HCT116 (cell line): Measurements from ENCODE around the gene PRKCD. TPM values are rescaled to one million over a fixed set of nuclear protein-coding genes. Genes with fewer than 3 reads are reported as not detected.

ENCODE experiments used
- ATAC-seq: fragments of 200-7000 bp; cut with Tn5 transposase; 2 replicates; pipeline ENCODE4 v1.9.1; 2020; ENCODE audit warnings: mild to moderate bottlenecking, moderate library complexity
- BruUV-seq: library from RNA; stranded (reverse); fragments of 400-500 nt; replicated peaks from 2 replicates; lab custom pipeline; 2021; lab: Mats Ljungman, UMichigan
- CTCF ChIA-PET: fragments of 300-600 bp; sonication (Branson Sonifier 250); formaldehyde crosslinking; loops from one replicate; lab custom pipeline; 2021; ENCODE audit warnings: antibody characterized with exemption; lab: Charles Lee
- POLR2A ChIA-PET: fragments of 300-600, 350-600 bp; sonication (Branson Sonifier 250); formaldehyde crosslinking; loops from one replicate; lab custom pipeline; 2021; ENCODE audit warnings: antibody characterized with exemption; lab: Charles Lee
- RAD21 ChIA-PET, 2 experiments: fragments of 300-600 bp; sonication (Branson Sonifier 250); formaldehyde crosslinking; loops; one replicate each; lab custom pipeline; 2023; ENCODE audit warnings: low total read pairs in 2 of 2; ENCODE audit not compliant: uncharacterized antibody in 2 of 2, unreplicated experiment in 2 of 2, low non-redundant PET in 1 of 2; lab: Charles Lee
- DNase-seq: peaks from one replicate; pipeline ENCODE4 v3.0.0-alpha.2; 2010; ENCODE audit warnings: low read depth, low spot score
- H2AFZ ChIP-seq: fragments of 200-600 bp; shearing (Covaris generic), sonication (generic); 2 replicates; pipeline ENCODE4 v1.6.1; 2017; ENCODE audit warnings: low read depth, mixed run types, mixed read lengths, antibody characterized with exemption, low read length; ENCODE audit not compliant: poor library complexity, severe bottlenecking
- H3K27ac ChIP-seq: 2 replicates; pipeline ENCODE4 v1.5.1; 2012; ENCODE audit warnings: low read depth, low read length
- H3K27me3 ChIP-seq: fragments of 200-600 bp; sonication (generic); 2 replicates; pipeline ENCODE4 v1.6.1; 2016; ENCODE audit warnings: mixed run types, low read length, mixed read lengths; ENCODE audit not compliant: insufficient read depth
- H3K36me3 ChIP-seq, 2 experiments: fragments of 200-500 bp in 1 of 2; fragments of 200-600 bp in 1 of 2; sonication (Bioruptor generic) in 1 of 2; sonication (generic) in 1 of 2; 2 replicates each; pipeline versions ENCODE4 v1.5.1 to v1.6.1; 2014 to 2016; ENCODE audit warnings: low read length in 2 of 2, inconsistent platforms in 1 of 2, mixed read lengths in 1 of 2, mixed run types in 1 of 2; ENCODE audit not compliant: insufficient read depth in 2 of 2, control insufficient read depth in 1 of 2
- H3K4me1 ChIP-seq, 2 experiments: fragments of 200-600 bp in 1 of 2; sonication (generic) in 1 of 2; 2 replicates each; pipeline versions ENCODE4 v1.5.1 to v1.6.1; 2012 to 2017; ENCODE audit warnings: low read length in 2 of 2, inconsistent platforms in 1 of 2, mild to moderate bottlenecking in 1 of 2, mixed read lengths in 1 of 2, mixed run types in 1 of 2, moderate library complexity in 1 of 2; ENCODE audit not compliant: insufficient read depth in 2 of 2, control insufficient read depth in 1 of 2
- H3K4me2 ChIP-seq: fragments of 200-600 bp; sonication (generic); 2 replicates; pipeline ENCODE4 v1.6.1; 2017; ENCODE audit warnings: mixed run types, low read length, mixed read lengths
- H3K4me3 ChIP-seq, 2 experiments: fragments of 200-600 bp in 1 of 2; sonication (generic) in 1 of 2; replicated peaks in 1 of 2; 2 replicates each; pipeline ENCODE4 v1.5.1; 2011 to 2016; ENCODE audit warnings: low read length in 2 of 2, control low read depth in 1 of 2, low read depth in 1 of 2, mild to moderate bottlenecking in 1 of 2, mixed read lengths in 1 of 2, mixed run types in 1 of 2
- H3K79me2 ChIP-seq: fragments of 200-600 bp; sonication (generic); 2 replicates; pipeline ENCODE4 v1.6.1; 2017; ENCODE audit warnings: mild to moderate bottlenecking, mixed run types, low read length, moderate library complexity, mixed read lengths; ENCODE audit not compliant: insufficient read depth
- H3K9ac ChIP-seq: fragments of 200-600 bp; sonication (generic); 2 replicates; pipeline ENCODE4 v1.6.1; 2016; ENCODE audit warnings: low read length, mixed read lengths
- H3K9me2 ChIP-seq: fragments of 200-600 bp; sonication (generic), shearing (Covaris generic); 2 replicates; pipeline ENCODE4 v1.6.1; 2017; ENCODE audit warnings: mixed run types, mild to moderate bottlenecking, moderate library complexity; ENCODE audit not compliant: insufficient read depth
- H3K9me3 ChIP-seq, 2 experiments: fragments of 200-500 bp in 1 of 2; fragments of 200-600 bp in 1 of 2; sonication (Bioruptor generic) in 1 of 2; sonication (generic) in 1 of 2; 2 replicates each; pipeline ENCODE4 v1.6.1; 2014 to 2017; ENCODE audit warnings: low read length in 2 of 2, mixed read lengths in 2 of 2, inconsistent platforms in 1 of 2, low read depth in 1 of 2, mild to moderate bottlenecking in 1 of 2, mixed run types in 1 of 2, moderate library complexity in 1 of 2; ENCODE audit not compliant: control insufficient read depth in 1 of 2, insufficient read depth in 1 of 2
- H4K20me1 ChIP-seq: fragments of 200-600 bp; sonication (generic), shearing (Covaris generic); 2 replicates; pipeline ENCODE4 v1.6.1; 2017; ENCODE audit warnings: mixed run types, mild to moderate bottlenecking, moderate library complexity; ENCODE audit not compliant: insufficient read depth
- ATF3 ChIP-seq: IDR thresholded peaks from 2 replicates; pipeline ENCODE4 v1.6.1; 2012
- CEBPB ChIP-seq: IDR thresholded peaks from 2 replicates; pipeline ENCODE4 v1.6.1; 2012; ENCODE audit warnings: low read depth
- CTCF ChIP-seq, 3 experiments: fragments of 200-600 bp in 1 of 3; sonication (generic) in 1 of 3; IDR thresholded peaks in 2 of 3; conservative IDR thresholded peaks in 1 of 3; 2 replicates each; pipeline ENCODE4 v1.5.1; 2012 to 2017; ENCODE audit warnings: low read depth in 2 of 3, low read length in 2 of 3, antibody characterized with exemption in 1 of 3, borderline replicate concordance in 1 of 3, control low read depth in 1 of 3, mild to moderate bottlenecking in 1 of 3, mixed read lengths in 1 of 3, mixed run types in 1 of 3, moderate library complexity in 1 of 3; ENCODE audit not compliant: insufficient read depth in 1 of 3
- ELF1 ChIP-seq: IDR thresholded peaks from 2 replicates; pipeline ENCODE4 v1.6.1; 2012; ENCODE audit warnings: low read depth, borderline replicate concordance
- EZH2 ChIP-seq: fragments of 200-600 bp; sonication (generic); IDR thresholded peaks from 2 replicates; pipeline ENCODE4 v1.6.1; 2017; ENCODE audit warnings: antibody characterized with exemption, mixed run types
- EZH2phosphoT487 ChIP-seq: fragments of 200-600 bp; IDR thresholded peaks from 2 replicates; pipeline ENCODE4 v1.6.1; 2018; ENCODE audit warnings: antibody characterized with exemption, borderline replicate concordance
- FOSL1 ChIP-seq: IDR thresholded peaks from 2 replicates; pipeline ENCODE4 v1.6.1; 2012; ENCODE audit warnings: low read depth
- JUND ChIP-seq: IDR thresholded peaks from 2 replicates; pipeline ENCODE4 v1.6.1; 2012
- POLR2A ChIP-seq: IDR thresholded peaks from 2 replicates; pipeline ENCODE4 v1.7.0; 2011; ENCODE audit warnings: borderline replicate concordance; ENCODE audit not compliant: insufficient read depth, insufficient read length; ENCODE audit errors: extremely low read depth
- POLR2AphosphoS5 ChIP-seq: IDR thresholded peaks from 2 replicates; pipeline ENCODE4 v1.6.1; 2011; ENCODE audit warnings: mild to moderate bottlenecking, low read depth, low read length, moderate library complexity
- RAD21 ChIP-seq: IDR thresholded peaks from 2 replicates; pipeline ENCODE4 v1.6.1; 2012; ENCODE audit warnings: low read depth, mild to moderate bottlenecking
- REST ChIP-seq: IDR thresholded peaks from 2 replicates; pipeline ENCODE4 v1.6.1; 2012; ENCODE audit warnings: low read depth
- SIN3A ChIP-seq: IDR thresholded peaks from 2 replicates; pipeline ENCODE4 v1.6.1; 2012; ENCODE audit warnings: low read depth
- SP1 ChIP-seq: IDR thresholded peaks from 2 replicates; pipeline ENCODE4 v1.6.1; 2012; ENCODE audit warnings: low read depth
- SRF ChIP-seq: IDR thresholded peaks from 2 replicates; pipeline ENCODE4 v1.6.1; 2012; ENCODE audit warnings: low read depth
- ZBTB33 ChIP-seq: IDR thresholded peaks from 2 replicates; pipeline ENCODE4 v1.6.1; 2011; ENCODE audit warnings: mild to moderate bottlenecking, low read length, moderate library complexity; ENCODE audit not compliant: insufficient replicate concordance; ENCODE audit errors: extremely low read depth
- ZFX ChIP-seq: fragments of 450-650 bp; IDR thresholded peaks from 2 replicates; pipeline ENCODE4 v1.6.1; 2017
- ZNF274 ChIP-seq: fragments of 200-500 bp; sonication (Bioruptor generic); IDR thresholded peaks from 2 replicates; pipeline ENCODE4 v1.6.1; 2014; ENCODE audit warnings: mild to moderate bottlenecking, low read depth, low read length, inconsistent platforms
- intact Hi-C: fragments of 100-400 bp; cut with micrococcal nuclease; formaldehyde crosslinking; loops from 2 replicates; pipeline ENCODE4 v1.10.0; 2022
- total RNA-seq: library from RNA; stranded (reverse); gene quantifications from one replicate; pipeline ENCODE4 v1.2.1, GENCODE V29; 2021; ENCODE audit not compliant: unreplicated experiment

PRKCD gene
- total RNA-seq, 1 experiment from 2014 or later, result 34.4 TPM

- H3K4me2 ChIP-seq, result no peak overlapping the region
- peaks cover 57% of the 10 kb centered on the region for H3K79me2 ChIP-seq
These were observed 6.6 kb downstream of the PRKCD start for GRCh38 chr3:53167418-53168174.

More at GRCh38 chr3:53167418-53168174, 6.6 kb downstream of the PRKCD start:
- intact Hi-C loops, result no loop called here
- BruUV-seq, result no TSS peak
- H3K9me3 ChIP-seq, result no peaks in the 10 kb centered on the region
- no peak overlapping the region for H3K4me3 ChIP-seq
- ChIA-PET RAD21 (no interaction called here), CTCF (no interaction called here), POLR2A (no interaction called here)
- H2AFZ ChIP-seq, result no peak overlapping the region
- DNase-seq, result no peak
- H3K27ac ChIP-seq, result no peak overlapping the region
- H3K27me3 ChIP-seq, result no peaks in the 10 kb centered on the region
- no peaks in the 10 kb centered on the region for H3K36me3 ChIP-seq
- H4K20me1 ChIP-seq, result no peaks in the 10 kb centered on the region
- TF ChIP-seq ELF1 (no peak), EZH2phosphoT487 (no peak), CEBPB (no peak), EZH2 (no peak), SP1 (no peak), ZNF274 (no peak), JUND (no peak), REST (no peak), ATF3 (no peak), SIN3A (no peak), CTCF (IDR thresholded peaks at IDR 0.05 in 2 of 3, conservative IDR thresholded peaks at IDR 0.05 in 1 of 3; ENCODE audit: borderline replicate concordance in 1 of 3, insufficient read depth in 1 of 3, low read depth in 2 of 3, low read length in 2 of 3) (no peak), POLR2AphosphoS5 (no peak), SRF (no peak), ZFX (no peak), RAD21 (no peak), FOSL1 (no peak), ZBTB33 (no peak), POLR2A (no peak)
- TF ChIP-seq, all 23 proteins: peak for 0
- Histone ChIP-seq H3K9me2 (no peaks in the 10 kb centered on the region), H3K4me1 (peaks cover 5 to 18% of the 10 kb centered on the region in 2 experiments; a peak in 3 of 4 replicates), H3K9ac (no peak overlapping the region)
- ATAC-seq, result no peak
